Glutamatergic neuron (in vitro differentiated cells): ENCODE measurements around the gene C12orf50. TPM values are rescaled to one million over a fixed set of nuclear protein-coding genes. Genes with fewer than 3 reads are reported as not detected.
A peak's percentile ranks its signal among the peaks of the same experiment; 100 is the strongest.
"Not testable (repeated sequence)": the region's sequence is repeated elsewhere in the genome, so short reads cannot be mapped to it uniquely, and the experiment has no call there.

Source experiments
- DNase-seq: peaks from one replicate; pipeline ENCODE4 v3.0.0; 2022
- H3K27ac Mint-ChIP-seq: one replicate; pipeline ENCODE4 v1.8.0; 2020; ENCODE audit warnings: mild to moderate bottlenecking, mixed read lengths, inconsistent platforms; ENCODE audit not compliant: unreplicated experiment
- H3K27me3 Mint-ChIP-seq: one replicate; pipeline ENCODE4 v1.8.0; 2020; ENCODE audit warnings: mild to moderate bottlenecking, moderate library complexity, mixed read lengths, inconsistent platforms; ENCODE audit not compliant: unreplicated experiment
- H3K36me3 Mint-ChIP-seq: one replicate; pipeline ENCODE4 v1.8.0; 2020; ENCODE audit warnings: mild to moderate bottlenecking, mixed read lengths, inconsistent platforms; ENCODE audit not compliant: unreplicated experiment
- H3K4me1 Mint-ChIP-seq: one replicate; pipeline ENCODE4 v1.8.0; 2020; ENCODE audit warnings: mild to moderate bottlenecking, low read depth, mixed read lengths, inconsistent platforms; ENCODE audit not compliant: unreplicated experiment
- H3K4me3 Mint-ChIP-seq: one replicate; pipeline ENCODE4 v1.8.0; 2020; ENCODE audit warnings: mild to moderate bottlenecking, mixed read lengths, inconsistent platforms; ENCODE audit not compliant: unreplicated experiment
- H3K9me3 Mint-ChIP-seq: one replicate; pipeline ENCODE4 v1.8.0; 2020; ENCODE audit warnings: mild to moderate bottlenecking, moderate library complexity, mixed read lengths, inconsistent platforms; ENCODE audit not compliant: unreplicated experiment
- CTCF ChIP-seq: fragments of 200-600 bp; sonication (generic); IDR thresholded peaks from one replicate; pipeline ENCODE4 v1.5.0; 2021; ENCODE audit not compliant: partially characterized antibody, unreplicated experiment
- total RNA-seq: library from RNA; stranded (reverse); fragmentation: NEBNext Ultra II Directional; extraction: Animal tissue kit (Norgen Biotek cat#: 25700); gene quantifications from one replicate; pipeline ENCODE4 v1.2.1, GENCODE V29; 2021; ENCODE audit not compliant: unreplicated experiment

The C12orf50 gene
- total RNA-seq, 1 donor from 2014 or later = 0.25 TPM

- DNase-seq = no peak
- Mint-ChIP-seq H3K4me1 (peaks cover 2% of the 10 kb centered on the region), H3K27ac (no peak overlapping the region), H3K4me3 (peak overlapping the region; percentile 94), H3K36me3 (peaks cover 6% of the 10 kb centered on the region), H3K9me3 (no peaks in the 10 kb centered on the region), H3K27me3 (no peaks in the 10 kb centered on the region)
- no peak for TF ChIP-seq CTCF
Observed at GRCh38 chr12:88036353-88036965, 7.3 kb upstream of the C12orf50 start.

GRCh38 chr12:88035907-88036289, 6.7 kb upstream of the C12orf50 start:
- H3K9me3 Mint-ChIP-seq = no peaks in the 10 kb centered on the region
- no peak overlapping the region for H3K27ac Mint-ChIP-seq

GRCh38 chr12:88035271-88035906, 6.2 kb upstream of the C12orf50 start:
- H3K4me1 Mint-ChIP-seq = peaks cover 2% of the 10 kb centered on the region
- H3K9me3 Mint-ChIP-seq = no peaks in the 10 kb centered on the region
- H3K27me3 Mint-ChIP-seq = no peaks in the 10 kb centered on the region
- H3K36me3 Mint-ChIP-seq = peaks cover 6% of the 10 kb centered on the region
- peak overlapping the region; percentile 94 for H3K4me3 Mint-ChIP-seq
- peak overlapping the region; percentile 84 for H3K27ac Mint-ChIP-seq
- TF ChIP-seq CTCF = no peak
- DNase-seq = peak; percentile 95

More at GRCh38 chr12:88035907-88036289, 6.7 kb upstream of the C12orf50 start:
- Mint-ChIP-seq H3K4me3 (peak overlapping the region; percentile 94), H3K4me1 (peaks cover 2% of the 10 kb centered on the region), H3K36me3 (peaks cover 6% of the 10 kb centered on the region), H3K27me3 (no peaks in the 10 kb centered on the region)
- no peak for DNase-seq
- TF ChIP-seq CTCF = no peak

- H3K36me3 Mint-ChIP-seq, H3K27ac Mint-ChIP-seq, DNase-seq: not testable (repeated sequence)
Observed at GRCh38 chr12:88031161-88031560, 2.0 kb upstream of the C12orf50 start.

GRCh38 chr12:88026196-88026595, 3.0 kb downstream of the C12orf50 start:
- no peaks in the 10 kb centered on the region for H3K27me3 Mint-ChIP-seq
- no peaks in the 10 kb centered on the region for H3K36me3 Mint-ChIP-seq
- no peak overlapping the region for H3K4me3 Mint-ChIP-seq
- no peak for TF ChIP-seq CTCF
- no peak overlapping the region for H3K27ac Mint-ChIP-seq
- no peaks in the 10 kb centered on the region for H3K4me1 Mint-ChIP-seq
- no peak for DNase-seq
- H3K9me3 Mint-ChIP-seq = peaks cover 1% of the 10 kb centered on the region

More at GRCh38 chr12:88031161-88031560, 2.0 kb upstream of the C12orf50 start:
- H3K27me3 Mint-ChIP-seq, H3K4me1 Mint-ChIP-seq, H3K9me3 Mint-ChIP-seq, H3K4me3 Mint-ChIP-seq: not testable (repeated sequence)
